ENCODE data around the gene MICU1.
"Not testable (repeated sequence)": the region's sequence is repeated elsewhere in the genome, so short reads cannot be mapped to it uniquely, and the experiment has no call there.

The MICU1 gene

GRCh38 chr10:72386916-72387586 lies 238.8 kb downstream of the MICU1 start:
- TF ChIP-seq, protein P1, sequence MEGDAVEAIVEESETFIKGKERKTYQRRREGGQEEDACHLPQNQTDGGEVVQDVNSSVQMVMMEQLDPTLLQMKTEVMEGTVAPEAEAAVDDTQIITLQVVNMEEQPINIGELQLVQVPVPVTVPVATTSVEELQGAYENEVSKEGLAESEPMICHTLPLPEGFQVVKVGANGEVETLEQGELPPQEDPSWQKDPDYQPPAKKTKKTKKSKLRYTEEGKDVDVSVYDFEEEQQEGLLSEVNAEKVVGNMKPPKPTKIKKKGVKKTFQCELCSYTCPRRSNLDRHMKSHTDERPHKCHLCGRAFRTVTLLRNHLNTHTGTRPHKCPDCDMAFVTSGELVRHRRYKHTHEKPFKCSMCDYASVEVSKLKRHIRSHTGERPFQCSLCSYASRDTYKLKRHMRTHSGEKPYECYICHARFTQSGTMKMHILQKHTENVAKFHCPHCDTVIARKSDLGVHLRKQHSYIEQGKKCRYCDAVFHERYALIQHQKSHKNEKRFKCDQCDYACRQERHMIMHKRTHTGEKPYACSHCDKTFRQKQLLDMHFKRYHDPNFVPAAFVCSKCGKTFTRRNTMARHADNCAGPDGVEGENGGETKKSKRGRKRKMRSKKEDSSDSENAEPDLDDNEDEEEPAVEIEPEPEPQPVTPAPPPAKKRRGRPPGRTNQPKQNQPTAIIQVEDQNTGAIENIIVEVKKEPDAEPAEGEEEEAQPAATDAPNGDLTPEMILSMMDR (IDR thresholded peaks at IDR 0.05; ENCODE audit: borderline replicate concordance, insufficient read depth, low read depth, low read length): no peak
- H3K4me3 ChIP-seq (ENCODE audit: low read depth, low read length): no peak overlapping the region

- TF ChIP-seq, protein P1 (IDR thresholded peaks at IDR 0.05; ENCODE audit: borderline replicate concordance, insufficient read depth, low read depth, low read length): no peak
- H3K4me3 ChIP-seq (ENCODE audit: low read depth, low read length): no peak overlapping the region
Measured at GRCh38 chr10:72385724-72386123, 240.2 kb downstream of the MICU1 start.

DNA sequence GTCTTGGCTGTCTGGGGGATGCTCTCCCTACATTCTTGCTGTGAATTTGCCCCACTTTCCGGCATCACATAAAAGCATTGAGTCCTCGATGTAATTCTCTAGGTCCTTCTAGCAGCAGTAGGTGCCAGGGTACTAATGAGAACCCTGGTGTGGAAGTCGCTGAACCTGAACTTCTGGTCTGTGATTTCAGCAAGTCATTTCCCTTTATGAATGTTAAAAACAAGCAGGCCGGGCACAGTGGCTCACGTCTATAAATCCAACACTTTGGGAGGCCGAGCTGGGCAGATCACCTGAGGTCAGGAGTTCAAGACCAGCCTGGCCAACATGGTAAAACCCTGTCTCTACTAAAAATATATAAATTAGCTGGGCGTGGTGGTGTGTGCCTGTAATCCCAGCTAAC lies 240.9 kb downstream of the MICU1 start:
- H3K4me3 ChIP-seq (ENCODE audit: low read depth, low read length): not testable (repeated sequence)

DNA sequence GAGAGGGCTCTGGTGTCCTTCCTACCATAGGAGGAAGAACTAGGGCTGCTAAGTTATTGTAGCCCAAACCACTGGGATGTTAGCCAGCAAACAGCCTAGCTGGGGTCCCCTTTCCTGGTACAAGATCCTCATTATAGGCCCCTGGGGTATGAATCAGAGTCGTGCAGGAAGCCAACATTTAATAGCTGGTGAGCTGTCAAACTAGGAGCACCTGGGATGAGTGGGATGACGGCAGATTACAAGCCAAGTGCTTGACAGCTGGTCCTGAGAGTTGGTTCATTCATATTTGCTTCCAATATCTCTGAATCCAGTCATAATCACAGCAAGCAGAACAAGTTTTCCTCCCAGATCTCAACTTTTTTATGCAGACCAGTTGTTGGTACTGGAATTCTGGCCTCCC lies 246.1 kb downstream of the MICU1 start:
- no peak overlapping the region for H3K4me3 ChIP-seq (ENCODE audit: low read depth, low read length)
- TF ChIP-seq, protein P1 (IDR thresholded peaks at IDR 0.05; ENCODE audit: borderline replicate concordance, insufficient read depth, low read depth, low read length): no peak

GRCh38 chr10:72379062-72379461 lies 246.8 kb downstream of the MICU1 start:
- TF ChIP-seq, protein P1 (IDR thresholded peaks at IDR 0.05; ENCODE audit: borderline replicate concordance, insufficient read depth, low read depth, low read length): no peak
- H3K4me3 ChIP-seq (ENCODE audit: low read depth, low read length): no peak overlapping the region

GRCh38 chr10:72375585-72375984 lies 250.3 kb downstream of the MICU1 start:
- H3K4me3 ChIP-seq (ENCODE audit: low read depth, low read length): no peak overlapping the region
- TF ChIP-seq, protein P1 (IDR thresholded peaks at IDR 0.05; ENCODE audit: borderline replicate concordance, insufficient read depth, low read depth, low read length): peak; percentile 15; the same call in 1 of the 2 replicates

- TF ChIP-seq, protein P1 (IDR thresholded peaks at IDR 0.05; ENCODE audit: borderline replicate concordance, insufficient read depth, low read depth, low read length): no peak
- no peak overlapping the region for H3K4me3 ChIP-seq (ENCODE audit: low read depth, low read length)
Measured at GRCh38 chr10:72375173-72375572, 250.7 kb downstream of the MICU1 start.
